ENCODE data around the gene PCSK5.
"Not testable (repeated sequence)": the region's sequence is repeated elsewhere in the genome, so short reads cannot be mapped to it uniquely, and the experiment has no call there.

PCSK5 gene

DNA sequence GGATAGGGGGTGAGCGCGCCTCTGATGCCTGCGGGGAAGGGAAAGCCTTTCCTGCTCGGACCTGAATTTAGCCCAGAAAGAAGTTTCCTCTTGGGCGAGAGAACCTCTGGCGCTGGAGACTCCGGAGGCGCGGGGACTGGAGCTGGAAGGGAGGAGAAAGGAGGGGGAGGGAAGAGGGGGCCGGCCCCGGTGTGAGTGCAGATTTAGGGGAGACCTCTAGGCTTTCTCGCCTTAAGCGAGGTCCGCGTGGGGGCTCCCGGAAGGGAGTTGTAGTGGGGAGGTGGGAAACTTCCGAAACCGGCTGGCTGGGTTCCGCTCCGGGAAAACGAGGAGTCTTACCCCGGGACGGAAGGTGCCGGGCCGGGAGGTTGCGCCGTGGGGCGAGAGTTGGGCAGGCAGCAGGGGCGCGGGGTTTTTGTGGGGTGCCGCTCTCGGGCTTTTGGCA is 1.3 kb downstream of the PCSK5 start:
- DNase-seq (ENCODE audit: low read depth, low spot score) = no peak
- ChIA-PET CTCF (no interaction called here), POLR2A (no interaction called here)
- TF ChIP-seq, protein P1, sequence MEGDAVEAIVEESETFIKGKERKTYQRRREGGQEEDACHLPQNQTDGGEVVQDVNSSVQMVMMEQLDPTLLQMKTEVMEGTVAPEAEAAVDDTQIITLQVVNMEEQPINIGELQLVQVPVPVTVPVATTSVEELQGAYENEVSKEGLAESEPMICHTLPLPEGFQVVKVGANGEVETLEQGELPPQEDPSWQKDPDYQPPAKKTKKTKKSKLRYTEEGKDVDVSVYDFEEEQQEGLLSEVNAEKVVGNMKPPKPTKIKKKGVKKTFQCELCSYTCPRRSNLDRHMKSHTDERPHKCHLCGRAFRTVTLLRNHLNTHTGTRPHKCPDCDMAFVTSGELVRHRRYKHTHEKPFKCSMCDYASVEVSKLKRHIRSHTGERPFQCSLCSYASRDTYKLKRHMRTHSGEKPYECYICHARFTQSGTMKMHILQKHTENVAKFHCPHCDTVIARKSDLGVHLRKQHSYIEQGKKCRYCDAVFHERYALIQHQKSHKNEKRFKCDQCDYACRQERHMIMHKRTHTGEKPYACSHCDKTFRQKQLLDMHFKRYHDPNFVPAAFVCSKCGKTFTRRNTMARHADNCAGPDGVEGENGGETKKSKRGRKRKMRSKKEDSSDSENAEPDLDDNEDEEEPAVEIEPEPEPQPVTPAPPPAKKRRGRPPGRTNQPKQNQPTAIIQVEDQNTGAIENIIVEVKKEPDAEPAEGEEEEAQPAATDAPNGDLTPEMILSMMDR (IDR thresholded peaks at IDR 0.05; ENCODE audit: insufficient read depth, low read length, missing control alignments) = no peak
- H3K4me3 ChIP-seq (ENCODE audit: low read depth, low read length) = peak overlapping the region; percentile 66

DNA sequence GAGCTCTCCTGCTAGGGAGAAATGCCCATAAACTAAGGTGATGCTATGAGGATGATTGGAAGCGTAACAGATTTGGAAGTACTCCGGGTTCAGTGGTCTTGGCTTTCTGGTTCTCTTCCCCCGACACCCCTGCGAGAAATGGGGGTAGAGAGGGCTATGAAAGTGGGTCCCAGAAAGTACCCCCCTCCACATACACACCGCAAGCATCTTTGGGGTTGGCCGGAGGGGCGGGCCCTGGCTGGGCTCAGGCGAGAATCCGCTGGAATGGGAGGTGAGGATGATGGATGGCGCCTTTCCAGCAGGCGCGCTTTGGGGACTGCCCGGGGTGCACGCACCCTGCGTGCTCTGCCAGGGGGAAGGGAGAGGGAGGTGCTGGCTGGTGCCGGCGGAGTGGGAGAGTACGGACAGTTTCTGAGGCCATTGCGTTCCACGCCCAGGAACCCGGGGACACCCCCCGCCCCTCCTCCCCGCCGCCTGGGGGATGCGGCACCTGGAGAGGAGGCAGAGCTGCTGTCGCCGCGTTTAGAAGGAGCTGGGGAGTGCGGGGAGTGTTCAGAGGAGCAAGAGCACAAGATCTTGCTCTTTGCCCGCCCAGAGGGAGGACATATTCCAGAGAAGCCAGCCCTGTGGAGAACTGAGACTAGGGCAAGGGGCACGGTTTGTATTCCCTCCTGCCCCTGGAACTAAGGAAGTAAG is 1.9 kb downstream of the PCSK5 start:
- H3K4me3 ChIP-seq (ENCODE audit: low read depth, low read length) = peak overlapping the region; percentile 66
- ChIA-PET POLR2A (no interaction called here), CTCF (no interaction called here)
- TF ChIP-seq, protein P1 (IDR thresholded peaks at IDR 0.05; ENCODE audit: insufficient read depth, low read length, missing control alignments) = no peak
- no peak for DNase-seq (ENCODE audit: low read depth, low spot score)

DNA sequence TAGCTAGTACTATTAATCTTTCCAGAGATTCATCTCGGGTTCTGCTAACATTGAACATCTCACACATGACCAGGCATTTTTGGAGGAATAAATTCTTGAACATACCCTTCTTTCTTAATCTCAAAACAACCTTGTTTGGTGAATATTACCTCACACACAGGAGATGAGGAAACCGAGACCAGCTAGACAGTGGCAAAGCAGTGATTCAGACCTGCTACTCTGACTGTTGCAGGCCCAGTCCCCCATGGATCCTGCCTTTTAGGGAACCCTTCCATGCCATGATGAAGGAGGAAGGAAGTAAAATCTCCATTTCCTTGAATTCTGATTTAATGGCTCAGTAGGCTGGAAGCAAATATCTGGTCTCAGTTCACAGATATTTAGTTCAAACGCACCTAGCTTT is 2.6 kb downstream of the PCSK5 start:
- no peak for DNase-seq (ENCODE audit: low read depth, low spot score)
- ChIA-PET POLR2A (no interaction called here), CTCF (no interaction called here)
- H3K4me3 ChIP-seq (ENCODE audit: low read depth, low read length) = no peak overlapping the region
- TF ChIP-seq, protein P1 (IDR thresholded peaks at IDR 0.05; ENCODE audit: insufficient read depth, low read length, missing control alignments) = no peak

- ChIA-PET POLR2A (no interaction called here), CTCF (no interaction called here)
- TF ChIP-seq, protein P1 (IDR thresholded peaks at IDR 0.05; ENCODE audit: insufficient read depth, low read length, missing control alignments) = no peak
- DNase-seq (ENCODE audit: low read depth, low spot score) = no peak
- no peak overlapping the region for H3K4me3 ChIP-seq (ENCODE audit: low read depth, low read length)
These were observed 4.1 kb downstream of the PCSK5 start for GRCh38 chr9:75894566-75894965.

DNA sequence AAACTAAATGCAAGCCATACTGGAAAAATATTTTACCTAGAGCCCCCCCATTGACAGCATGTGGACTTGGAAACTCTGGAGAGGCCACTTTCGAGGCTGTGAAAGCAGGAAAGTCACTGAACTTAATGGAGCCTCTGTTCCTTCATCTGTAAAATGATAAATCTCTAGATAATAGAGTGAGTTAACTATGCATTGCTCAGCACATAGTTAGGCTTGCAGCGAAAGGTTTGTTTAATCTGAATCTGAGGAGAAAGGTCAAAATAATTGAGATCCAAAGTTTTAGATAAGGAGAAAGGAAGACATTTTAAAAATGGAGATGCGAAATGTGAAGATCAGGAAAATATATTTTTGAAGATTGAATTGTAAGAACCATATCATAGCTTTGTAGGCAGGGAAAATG is 4.6 kb downstream of the PCSK5 start:
- CTCF ChIA-PET = no interaction called here
- TF ChIP-seq, protein P1 (IDR thresholded peaks at IDR 0.05; ENCODE audit: insufficient read depth, low read length, missing control alignments) = no peak
- POLR2A ChIA-PET = no interaction called here
- no peak overlapping the region for H3K4me3 ChIP-seq (ENCODE audit: low read depth, low read length)
- DNase-seq (ENCODE audit: low read depth, low spot score) = no peak

- TF ChIP-seq, protein P1 (IDR thresholded peaks at IDR 0.05; ENCODE audit: insufficient read depth, low read length, missing control alignments) = no peak
- no peak overlapping the region for H3K4me3 ChIP-seq (ENCODE audit: low read depth, low read length)
- ChIA-PET CTCF (no interaction called here), POLR2A (no interaction called here)
- no peak for DNase-seq (ENCODE audit: low read depth, low spot score)
These were observed 5.7 kb downstream of the PCSK5 start for GRCh38 chr9:75896193-75896592.

DNA sequence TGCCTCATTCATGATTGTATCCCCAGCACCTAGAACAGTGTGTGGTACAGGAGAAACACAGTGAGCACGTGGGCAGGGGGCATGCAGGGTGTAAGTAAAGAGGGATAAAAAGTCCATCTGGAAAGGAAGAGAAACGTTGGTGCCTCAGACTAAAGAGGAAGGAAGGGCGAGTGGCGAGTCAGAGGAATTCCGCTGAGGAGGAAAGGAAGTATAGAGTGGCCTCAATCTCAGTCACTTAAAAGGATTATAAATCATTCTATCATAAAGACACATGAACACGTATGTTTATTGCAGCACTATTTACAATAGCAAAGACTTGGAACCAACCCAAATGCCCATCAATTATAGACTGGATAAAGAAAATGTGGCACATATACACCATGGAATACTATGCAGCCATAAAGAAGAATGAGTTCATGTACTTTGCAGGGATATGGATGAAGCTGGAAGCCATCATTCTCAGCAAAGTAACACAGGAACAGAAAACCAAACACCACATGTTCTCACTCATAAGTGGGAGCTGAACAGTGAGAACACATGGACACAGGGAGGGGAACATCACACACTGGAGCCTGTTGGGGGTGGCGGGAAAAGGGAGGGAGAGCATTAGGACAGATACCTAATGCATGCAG is 10.5 kb downstream of the PCSK5 start:
- CTCF ChIA-PET; POLR2A ChIA-PET; H3K4me3 ChIP-seq (ENCODE audit: low read depth, low read length); DNase-seq (ENCODE audit: low read depth, low spot score): not testable (repeated sequence)

All from AG04449 (cell line).